PFSK-1 (cell line): Measurements from ENCODE around the gene KSR2.

Experiments
- FOXP2 ChIP-seq: optimal IDR thresholded peaks from 2 replicates; pipeline ENCODE3; 2011; ENCODE audit warnings: borderline replicate concordance, control low read depth, inconsistent platforms; ENCODE audit not compliant: insufficient read depth; ENCODE audit errors: extremely low read length, extremely low read depth
- POLR2AphosphoS5 ChIP-seq: IDR thresholded peaks from 2 replicates; pipeline ENCODE4 v1.6.1; 2012; ENCODE audit warnings: low read depth, mild to moderate bottlenecking, control low read depth, low read length, moderate library complexity
- TAF1 ChIP-seq: IDR thresholded peaks from 2 replicates; pipeline ENCODE4 v1.6.1; 2012; ENCODE audit warnings: low read length, control low read depth, borderline replicate concordance; ENCODE audit not compliant: insufficient read depth

DNA sequence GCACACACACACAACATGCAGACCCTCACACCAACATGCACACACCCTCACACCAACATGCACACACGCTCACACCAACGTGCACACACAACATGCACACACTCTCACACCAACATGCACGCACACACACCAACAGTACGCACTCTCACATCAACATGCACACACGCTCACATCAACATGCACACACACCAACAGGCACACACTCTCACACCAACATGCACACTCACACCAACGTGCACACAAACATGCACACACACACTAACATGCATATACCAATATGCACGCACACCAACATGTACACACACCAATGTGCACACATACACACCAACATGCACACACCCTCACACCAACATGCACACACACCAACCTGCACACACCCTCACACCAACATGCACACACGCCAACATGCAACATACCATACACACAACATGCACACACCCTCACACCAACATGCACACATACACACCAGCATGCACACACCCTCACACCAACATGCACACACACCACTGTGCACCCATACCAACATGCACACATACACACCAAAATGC is 175.8 kb downstream of the KSR2 start:
- TF ChIP-seq POLR2AphosphoS5 (no peak), FOXP2 (no peak), TAF1 (no peak)
